Effector memory CD4-positive, alpha-beta T cell (primary cell): ENCODE measurements around the gene AQP3.
A peak's percentile ranks its signal among the peaks of the same experiment; 100 is the strongest.

Experiments used
- DNase-seq, 3 donors: peaks; one replicate each; pipeline ENCODE4 v3.0.0-alpha.2; 2020
- H3K27ac ChIP-seq: 2 replicates; pipeline ENCODE4 v1.7.0; 2013; ENCODE audit warnings: mild to moderate bottlenecking, low read length, moderate library complexity; ENCODE audit not compliant: insufficient read depth, poor library complexity, severe bottlenecking
- H3K27me3 ChIP-seq: replicated peaks from 2 replicates; pipeline ENCODE4 v1.7.0; 2013; ENCODE audit warnings: mild to moderate bottlenecking, low read length; ENCODE audit not compliant: insufficient read depth, control insufficient read depth, poor library complexity, severe bottlenecking
- H3K36me3 ChIP-seq: 2 replicates; pipeline ENCODE4 v1.7.0; 2013; ENCODE audit warnings: mild to moderate bottlenecking, low read length, moderate library complexity; ENCODE audit not compliant: control insufficient read depth, insufficient read depth
- H3K4me1 ChIP-seq: 2 replicates; pipeline ENCODE4 v1.7.0; 2013; ENCODE audit warnings: low read length, mild to moderate bottlenecking; ENCODE audit not compliant: control insufficient read depth, insufficient read depth, poor library complexity, severe bottlenecking
- H3K4me3 ChIP-seq: 2 replicates; pipeline ENCODE4 v1.7.0; 2013; ENCODE audit warnings: low read length, low read depth, mild to moderate bottlenecking; ENCODE audit not compliant: insufficient read depth, poor library complexity, severe bottlenecking
- H3K9me3 ChIP-seq: 2 replicates; pipeline ENCODE4 v1.7.0; 2013; ENCODE audit warnings: mild to moderate bottlenecking, low read length, moderate library complexity; ENCODE audit not compliant: control insufficient read depth

The AQP3 gene

GRCh38 chr9:33419708-33420303 lies 27.6 kb downstream of the AQP3 start:
- Histone ChIP-seq H3K27ac (no peak overlapping the region), H3K27me3 (no peaks in the 10 kb centered on the region), H3K4me3 (no peak overlapping the region), H3K4me1 (peaks cover 40% of the 10 kb centered on the region), H3K9me3 (no peaks in the 10 kb centered on the region), H3K36me3 (no peaks in the 10 kb centered on the region)
- no peak for DNase-seq

DNA sequence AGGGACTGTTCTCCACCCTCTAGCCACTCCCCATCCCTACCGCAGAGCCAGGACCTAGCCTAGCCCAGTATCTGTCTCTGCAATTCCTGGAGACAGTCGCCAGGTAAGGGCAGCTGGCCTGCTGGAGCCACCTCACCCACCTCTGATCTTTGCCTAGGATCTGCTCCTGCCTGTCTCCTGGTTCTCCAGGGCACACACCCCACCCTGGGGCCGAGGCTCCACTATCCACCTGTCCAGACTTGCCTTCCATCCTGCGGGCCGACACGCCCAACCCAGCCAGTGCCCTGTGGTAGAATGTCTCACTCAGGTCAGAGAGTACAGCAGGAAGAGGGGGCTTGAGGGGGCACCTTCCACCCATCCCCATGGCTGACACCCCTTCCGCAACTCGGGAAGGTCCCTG lies 29.3 kb downstream of the AQP3 start:
- Histone ChIP-seq H3K4me1 (peaks cover 46% of the 10 kb centered on the region), H3K27me3 (no peaks in the 10 kb centered on the region), H3K36me3 (no peaks in the 10 kb centered on the region), H3K27ac (peak overlapping the region; percentile 50), H3K9me3 (no peaks in the 10 kb centered on the region), H3K4me3 (no peak overlapping the region)
- DNase-seq: no peak

GRCh38 chr9:33416996-33417395 lies 30.4 kb downstream of the AQP3 start:
- peak overlapping the region; percentile 78 for H3K27ac ChIP-seq

DNA sequence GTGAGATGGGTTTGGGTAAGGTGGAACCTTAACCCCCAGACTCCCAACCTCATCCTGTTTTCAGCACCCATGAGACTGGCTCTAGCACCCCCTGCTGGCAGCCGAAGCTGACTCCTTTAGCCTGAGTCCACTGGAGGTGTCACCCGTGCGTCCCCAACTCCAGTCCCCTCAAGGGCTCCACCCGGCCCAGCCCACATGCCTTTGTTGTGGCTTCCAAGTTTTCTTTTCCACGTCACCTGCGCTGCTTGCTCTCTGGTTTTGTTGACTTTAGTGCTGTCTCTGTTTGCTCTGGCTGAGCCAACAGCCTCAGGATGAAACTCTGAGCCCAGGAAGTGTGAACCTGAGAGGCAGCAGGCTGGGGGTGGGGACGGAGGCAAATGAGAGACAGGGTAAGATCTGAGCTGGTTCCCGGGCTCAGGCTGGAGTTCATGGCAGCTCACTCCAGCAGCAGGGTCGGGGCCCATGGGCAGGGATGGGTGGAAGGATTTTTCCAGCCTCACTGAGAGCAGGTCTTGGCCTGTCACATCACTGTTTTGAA lies 31.8 kb downstream of the AQP3 start:
- Histone ChIP-seq H3K27ac (peak overlapping the region; percentile 78), H3K27me3 (no peaks in the 10 kb centered on the region), H3K9me3 (no peaks in the 10 kb centered on the region), H3K4me1 (peaks cover 46% of the 10 kb centered on the region), H3K36me3 (no peaks in the 10 kb centered on the region), H3K4me3 (peak overlapping the region; percentile 30)
- peak; percentile 86 to 92 (median 89) for DNase-seq

More at GRCh38 chr9:33416996-33417395, 30.4 kb downstream of the AQP3 start:
- Histone ChIP-seq H3K4me3 (peak overlapping the region; percentile 23), H3K9me3 (no peaks in the 10 kb centered on the region), H3K4me1 (peaks cover 46% of the 10 kb centered on the region), H3K36me3 (no peaks in the 10 kb centered on the region), H3K27me3 (no peaks in the 10 kb centered on the region)
- peak; percentile 10 to 30 (median 30) for DNase-seq

GRCh38 chr9:33414889-33415500 lies 32.4 kb downstream of the AQP3 start:
- Histone ChIP-seq H3K4me1 (peaks cover 46% of the 10 kb centered on the region), H3K36me3 (no peaks in the 10 kb centered on the region), H3K27me3 (no peaks in the 10 kb centered on the region), H3K9me3 (no peaks in the 10 kb centered on the region), H3K27ac (peak overlapping the region; percentile 78), H3K4me3 (peak overlapping the region; percentile 10)
- DNase-seq: no peak

DNA sequence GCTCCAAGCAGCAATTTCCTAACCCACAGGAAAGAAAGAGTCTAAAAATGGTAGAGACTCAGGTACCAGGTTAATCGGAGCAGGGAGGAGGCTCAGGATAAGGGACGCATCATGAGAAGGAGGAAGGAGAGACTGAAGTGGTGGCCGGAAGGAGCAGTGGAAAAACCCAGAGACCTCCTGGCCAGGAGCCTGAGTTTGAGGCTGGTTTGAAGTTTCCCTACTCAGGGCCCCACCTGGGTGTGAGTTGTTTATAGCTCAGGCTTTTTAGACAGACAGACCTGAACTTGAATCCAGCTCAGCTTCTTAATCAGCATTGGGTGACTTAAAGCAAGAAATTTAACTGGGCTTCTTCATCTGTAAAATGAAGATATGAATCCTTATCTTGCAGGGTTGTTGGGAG lies 33.1 kb downstream of the AQP3 start:
- Histone ChIP-seq H3K27ac (peak overlapping the region; percentile 78), H3K36me3 (no peaks in the 10 kb centered on the region), H3K9me3 (no peaks in the 10 kb centered on the region), H3K4me3 (no peak overlapping the region), H3K4me1 (peaks cover 46% of the 10 kb centered on the region), H3K27me3 (no peaks in the 10 kb centered on the region)
- no peak for DNase-seq

DNA sequence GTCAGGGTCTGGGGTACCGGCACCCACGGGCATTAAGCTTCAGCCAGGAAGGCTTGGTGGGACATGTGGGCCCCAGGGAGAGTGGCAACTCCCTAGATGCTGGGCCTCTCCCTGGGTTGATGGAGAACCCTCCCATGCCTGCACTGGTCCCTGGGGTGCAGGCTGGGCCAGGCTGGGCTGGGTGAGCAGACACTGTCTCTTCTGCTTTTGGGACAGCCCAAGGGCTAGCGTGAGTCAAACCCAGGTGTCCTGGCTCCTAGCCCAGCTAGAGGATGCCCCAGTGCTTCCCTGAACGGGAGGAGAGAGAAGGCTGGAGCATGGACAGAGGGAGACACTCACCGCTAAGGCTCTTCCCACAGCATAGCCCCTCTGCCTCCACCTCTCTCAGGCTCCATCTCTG lies 39.3 kb downstream of the AQP3 start:
- H3K9me3 ChIP-seq: no peaks in the 10 kb centered on the region
- no peak overlapping the region for H3K4me3 ChIP-seq
- DNase-seq: no peak
- H3K4me1 ChIP-seq: no peaks in the 10 kb centered on the region
- H3K27ac ChIP-seq: no peak overlapping the region
- H3K27me3 ChIP-seq: no peaks in the 10 kb centered on the region
- H3K36me3 ChIP-seq: no peaks in the 10 kb centered on the region

DNA sequence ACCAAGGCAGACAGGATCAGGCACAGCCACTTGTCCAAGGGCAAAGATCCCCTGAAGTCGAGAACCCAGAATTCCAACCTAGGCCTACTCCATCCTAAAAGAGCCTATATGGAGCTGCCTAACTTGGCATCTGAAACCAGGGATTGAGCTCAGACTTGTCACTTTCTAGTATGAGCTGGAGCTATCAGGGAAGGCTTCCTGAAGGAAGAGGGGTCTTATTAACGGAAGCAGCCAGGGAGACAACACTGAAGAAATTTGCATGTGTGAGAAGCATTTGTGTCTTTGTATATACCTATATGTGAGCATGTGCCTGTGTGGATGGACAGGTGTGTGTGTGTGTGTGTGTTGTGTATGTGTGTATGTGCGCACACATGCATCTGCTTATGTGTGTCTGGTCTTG lies 40.3 kb downstream of the AQP3 start:
- Histone ChIP-seq H3K27ac (no peak overlapping the region), H3K36me3 (no peaks in the 10 kb centered on the region), H3K27me3 (no peaks in the 10 kb centered on the region), H3K9me3 (no peaks in the 10 kb centered on the region), H3K4me1 (no peaks in the 10 kb centered on the region), H3K4me3 (no peak overlapping the region)
- no peak for DNase-seq

GRCh38 chr9:33404788-33405362 lies 42.5 kb downstream of the AQP3 start:
- H3K27me3 ChIP-seq: no peaks in the 10 kb centered on the region
- no peaks in the 10 kb centered on the region for H3K4me1 ChIP-seq
- H3K27ac ChIP-seq: no peak overlapping the region
- no peak for DNase-seq
- H3K4me3 ChIP-seq: no peak overlapping the region
- H3K36me3 ChIP-seq: no peaks in the 10 kb centered on the region
- no peaks in the 10 kb centered on the region for H3K9me3 ChIP-seq
